Karpas-422 (cell line): ENCODE measurements around the gene MKLN1. TPM values are rescaled to one million over a fixed set of nuclear protein-coding genes. Genes with fewer than 3 reads are reported as not detected.

Source experiments
- DNase-seq: peaks from one replicate; pipeline ENCODE4 v3.0.0-alpha.2; 2015
- H2AFZ ChIP-seq: fragments of 200-600 bp; sonication (generic); 2 replicates; pipeline ENCODE4 v1.6.1; 2014; ENCODE audit warnings: antibody characterized with exemption, low read length, mixed read lengths
- H3K27ac ChIP-seq: fragments of 200-600 bp; sonication (generic); 2 replicates; pipeline ENCODE4 v1.5.1; 2014; ENCODE audit warnings: mild to moderate bottlenecking, low read length, moderate library complexity
- H3K27me3 ChIP-seq: fragments of 200-600 bp; sonication (generic); 2 replicates; pipeline ENCODE4 v1.6.1; 2014; ENCODE audit warnings: low read length, mixed read lengths
- H3K36me3 ChIP-seq: fragments of 200-600 bp; sonication (generic); 2 replicates; pipeline ENCODE4 v1.6.1; 2014; ENCODE audit warnings: low read length, mixed read lengths; ENCODE audit not compliant: insufficient read depth
- H3K4me1 ChIP-seq: fragments of 200-600 bp; sonication (generic); 2 replicates; pipeline ENCODE4 v1.6.1; 2014; ENCODE audit warnings: mild to moderate bottlenecking, low read length, mixed read lengths
- H3K4me2 ChIP-seq: fragments of 200-600 bp; sonication (generic); 2 replicates; pipeline ENCODE4 v1.6.1; 2014; ENCODE audit warnings: low read length, low read depth, mild to moderate bottlenecking; ENCODE audit not compliant: poor library complexity, severe bottlenecking
- H3K4me3 ChIP-seq: fragments of 200-600 bp; sonication (generic); 2 replicates; pipeline ENCODE4 v1.5.1; 2014; ENCODE audit warnings: mild to moderate bottlenecking, antibody characterized with exemption, low read length, mixed read lengths
- H3K79me2 ChIP-seq: fragments of 200-600 bp; sonication (generic); 2 replicates; pipeline ENCODE4 v1.6.1; 2014; ENCODE audit warnings: mild to moderate bottlenecking, low read length, mixed read lengths
- H3K9ac ChIP-seq: fragments of 200-600 bp; sonication (generic); 2 replicates; pipeline ENCODE4 v1.6.0; 2014; ENCODE audit warnings: low read length
- H3K9me2 ChIP-seq: fragments of 200-600 bp; sonication (generic), shearing (Covaris generic); replicated peaks from 2 replicates; pipeline ENCODE4 v1.6.0; 2014; ENCODE audit warnings: mild to moderate bottlenecking, low read length, moderate library complexity; ENCODE audit not compliant: insufficient read depth
- H3K9me3 ChIP-seq: fragments of 300-700, 200-600 bp; sonication (generic); 2 replicates; pipeline ENCODE4 v1.6.1; 2014; ENCODE audit warnings: low read length, mixed read lengths
- H4K20me1 ChIP-seq: fragments of 200-600 bp; sonication (generic); 2 replicates; pipeline ENCODE4 v1.6.1; 2014; ENCODE audit warnings: mild to moderate bottlenecking, antibody characterized with exemption, low read length, low read depth; ENCODE audit not compliant: insufficient read depth
- total RNA-seq: library from RNA; depleted of rRNA; stranded (reverse); fragments of >200 nt; shearing (Covaris generic); gene quantifications from 2 replicates; pipeline ENCODE4 v1.2.3, GENCODE V29; 2014; ENCODE audit warnings: low replicate concordance

Gene MKLN1
- total RNA-seq, 1 experiment from 2014 or later = 70.8 TPM

DNA sequence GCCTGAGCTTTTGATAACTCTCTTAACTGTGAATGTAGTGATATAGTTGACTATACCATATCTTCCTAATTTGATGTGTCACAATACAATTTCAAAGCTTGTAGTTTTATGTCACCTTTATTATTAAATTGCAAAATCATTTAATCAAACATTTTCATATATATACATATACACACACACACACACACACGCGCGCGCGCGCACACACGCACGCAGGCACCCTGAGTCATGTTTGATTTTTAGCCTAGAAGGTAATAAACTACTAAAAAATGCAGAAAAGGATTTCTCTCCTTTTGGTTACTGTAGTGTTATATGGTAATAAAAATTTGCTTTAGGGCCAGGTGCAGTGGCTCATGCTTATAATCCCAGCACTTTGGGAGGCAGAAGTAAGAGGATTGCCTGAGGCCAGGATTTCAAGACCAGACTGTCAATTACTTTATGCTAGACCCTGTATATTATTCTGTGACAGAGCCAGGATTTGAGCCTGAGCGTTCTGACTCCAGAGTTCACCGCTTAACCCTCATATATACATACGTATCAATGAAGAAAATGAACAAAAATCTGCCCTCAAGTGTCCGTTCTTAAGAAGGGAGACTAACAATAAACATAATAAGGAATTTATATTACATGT, 139.2 kb downstream of the MKLN1 start:
- H3K4me1 ChIP-seq = no peaks in the 10 kb centered on the region
- no peak overlapping the region for H3K4me3 ChIP-seq
- no peak overlapping the region for H3K4me2 ChIP-seq
- H3K27ac ChIP-seq = no peak overlapping the region
- H2AFZ ChIP-seq = no peak overlapping the region
- H3K9me3 ChIP-seq = no peaks in the 10 kb centered on the region
- no peaks in the 10 kb centered on the region for H4K20me1 ChIP-seq
- H3K9me2 ChIP-seq = no peaks in the 10 kb centered on the region
- H3K9ac ChIP-seq = no peak overlapping the region
- DNase-seq = no peak
- H3K79me2 ChIP-seq = no peaks in the 10 kb centered on the region; the same call in 1 of the 2 replicates
- peaks cover 67% of the 10 kb centered on the region for H3K36me3 ChIP-seq
- H3K27me3 ChIP-seq = no peaks in the 10 kb centered on the region

DNA sequence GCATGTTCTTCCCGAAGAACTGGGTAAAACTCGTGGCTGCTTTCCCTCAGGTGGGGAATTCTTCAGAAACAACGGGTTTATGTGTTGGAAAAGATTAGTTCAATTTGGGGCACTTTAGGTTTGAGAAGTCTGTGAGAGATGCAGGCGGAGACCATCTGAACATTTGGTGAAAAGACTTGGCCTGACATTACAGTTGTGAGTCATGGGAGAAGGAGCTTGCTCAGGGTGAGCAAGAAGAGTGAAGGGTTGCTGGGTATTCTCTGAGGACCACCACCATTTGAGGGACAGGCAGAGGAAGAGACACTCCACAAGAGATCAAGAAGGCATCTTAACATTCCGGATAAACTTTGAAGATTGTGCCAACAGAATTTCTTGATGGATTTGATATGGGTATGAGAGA, 140.1 kb downstream of the MKLN1 start:
- Histone ChIP-seq H3K9me3 (no peaks in the 10 kb centered on the region), H3K79me2 (no peaks in the 10 kb centered on the region; the same call in 1 of the 2 replicates), H3K4me1 (no peaks in the 10 kb centered on the region), H3K4me2 (no peak overlapping the region), H3K9ac (no peak overlapping the region), H3K9me2 (no peaks in the 10 kb centered on the region), H2AFZ (no peak overlapping the region), H3K27ac (no peak overlapping the region), H4K20me1 (no peaks in the 10 kb centered on the region), H3K27me3 (no peaks in the 10 kb centered on the region), H3K4me3 (no peak overlapping the region), H3K36me3 (peaks cover 68% of the 10 kb centered on the region)
- no peak for DNase-seq

- H3K4me1 ChIP-seq = no peaks in the 10 kb centered on the region
These were observed 143.8 kb downstream of the MKLN1 start for GRCh38 chr7:131471250-131472004.

GRCh38 chr7:131476740-131477139, 149.1 kb downstream of the MKLN1 start:
- Histone ChIP-seq H3K36me3 (peaks cover 2% of the 10 kb centered on the region; the same call in 1 of the 2 replicates), H2AFZ (no peak overlapping the region), H3K27me3 (no peaks in the 10 kb centered on the region), H3K4me1 (no peaks in the 10 kb centered on the region; the same call in 1 of the 2 replicates), H3K9me2 (no peaks in the 10 kb centered on the region), H3K79me2 (no peaks in the 10 kb centered on the region), H3K9ac (no peak overlapping the region), H3K4me3 (no peak overlapping the region), H3K27ac (no peak overlapping the region), H3K9me3 (no peaks in the 10 kb centered on the region), H3K4me2 (no peak overlapping the region), H4K20me1 (no peaks in the 10 kb centered on the region)
- no peak for DNase-seq

More at GRCh38 chr7:131471250-131472004, 143.8 kb downstream of the MKLN1 start:
- Histone ChIP-seq H3K4me2 (no peak overlapping the region), H3K4me3 (no peak overlapping the region), H3K36me3 (peaks cover 47% of the 10 kb centered on the region), H2AFZ (no peak overlapping the region), H4K20me1 (no peaks in the 10 kb centered on the region), H3K9ac (no peak overlapping the region), H3K79me2 (no peaks in the 10 kb centered on the region; the same call in 1 of the 2 replicates), H3K9me3 (no peaks in the 10 kb centered on the region), H3K9me2 (no peaks in the 10 kb centered on the region), H3K27ac (no peak overlapping the region), H3K27me3 (no peaks in the 10 kb centered on the region)
- no peak for DNase-seq

- H3K9me2 ChIP-seq = no peaks in the 10 kb centered on the region
- H3K9me3 ChIP-seq = no peaks in the 10 kb centered on the region
- H3K27me3 ChIP-seq = no peaks in the 10 kb centered on the region
- no peak overlapping the region for H3K9ac ChIP-seq
- no peak overlapping the region for H3K27ac ChIP-seq
- H2AFZ ChIP-seq = no peak overlapping the region
- no peak overlapping the region for H3K4me3 ChIP-seq
- no peak overlapping the region for H3K4me2 ChIP-seq
- no peak for DNase-seq
- no peaks in the 10 kb centered on the region for H4K20me1 ChIP-seq
- no peaks in the 10 kb centered on the region for H3K79me2 ChIP-seq
- peaks cover 3% of the 10 kb centered on the region; the same call in 1 of the 2 replicates for H3K36me3 ChIP-seq
- H3K4me1 ChIP-seq = peaks cover 4% of the 10 kb centered on the region; the same call in 1 of the 2 replicates
These were observed 153.0 kb downstream of the MKLN1 start for GRCh38 chr7:131480384-131481315.

- no peak for DNase-seq
- Histone ChIP-seq H3K79me2 (no peaks in the 10 kb centered on the region), H3K9ac (no peak overlapping the region)
These were observed 155.1 kb downstream of the MKLN1 start for GRCh38 chr7:131482800-131483199.

DNA sequence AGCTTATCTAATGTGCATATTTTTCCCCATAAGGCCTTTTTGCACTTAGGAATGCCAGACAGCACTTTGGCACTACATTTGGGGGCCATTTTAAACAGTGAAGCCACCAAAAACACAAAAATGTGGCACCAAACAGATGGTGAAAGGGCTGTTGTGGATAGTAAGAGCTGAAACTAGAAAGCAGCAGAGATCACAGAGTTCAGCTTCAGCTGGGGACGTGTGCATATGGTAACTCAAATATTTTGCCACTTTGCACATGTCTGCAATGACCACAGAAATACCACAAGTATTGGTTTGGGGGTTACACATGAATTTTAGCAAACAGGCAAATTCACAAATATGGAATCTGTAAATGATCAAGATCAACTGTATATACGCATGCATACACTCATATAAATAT, 155.9 kb downstream of the MKLN1 start:
- H3K4me3 ChIP-seq = no peak overlapping the region
- H3K27ac ChIP-seq = no peak overlapping the region
- H2AFZ ChIP-seq = no peak overlapping the region
- no peak for DNase-seq
- no peak overlapping the region for H3K9ac ChIP-seq
- H3K79me2 ChIP-seq = no peaks in the 10 kb centered on the region
- no peaks in the 10 kb centered on the region for H4K20me1 ChIP-seq
- H3K9me3 ChIP-seq = no peaks in the 10 kb centered on the region
- no peaks in the 10 kb centered on the region for H3K9me2 ChIP-seq
- H3K4me2 ChIP-seq = no peak overlapping the region
- peaks cover 3% of the 10 kb centered on the region; the same call in 1 of the 2 replicates for H3K36me3 ChIP-seq
- H3K27me3 ChIP-seq = no peaks in the 10 kb centered on the region
- peaks cover 5% of the 10 kb centered on the region for H3K4me1 ChIP-seq

More at GRCh38 chr7:131482800-131483199, 155.1 kb downstream of the MKLN1 start:
- no peaks in the 10 kb centered on the region for H3K9me2 ChIP-seq
- H2AFZ ChIP-seq = no peak overlapping the region
- no peaks in the 10 kb centered on the region for H3K9me3 ChIP-seq
- no peaks in the 10 kb centered on the region for H4K20me1 ChIP-seq
- H3K36me3 ChIP-seq = peaks cover 3% of the 10 kb centered on the region; the same call in 1 of the 2 replicates
- H3K4me3 ChIP-seq = no peak overlapping the region
- H3K27ac ChIP-seq = no peak overlapping the region
- no peaks in the 10 kb centered on the region for H3K27me3 ChIP-seq
- peaks cover 4% of the 10 kb centered on the region; the same call in 1 of the 2 replicates for H3K4me1 ChIP-seq
- no peak overlapping the region for H3K4me2 ChIP-seq
